Measurements from ENCODE around the gene GDF3. TPM values are rescaled to one million over a fixed set of nuclear protein-coding genes. Genes with fewer than 3 reads are reported as not detected.
"Not testable (repeated sequence)": the region's sequence is repeated elsewhere in the genome, so short reads cannot be mapped to it uniquely, and the experiment has no call there.

Gene GDF3
- total RNA-seq, 1 experiment from 2014 or later: 172 TPM

GRCh38 chr12:7642876-7643309, 52.7 kb downstream of the GDF3 start:
- Histone ChIP-seq H3K4me3 (ENCODE audit: insufficient read depth, low read depth, low read length) (no peak overlapping the region), H3K27me3 (ENCODE audit: control insufficient read depth, insufficient read depth, low read length) (no peaks in the 10 kb centered on the region), H3K36me3 (replicated peaks; ENCODE audit: control insufficient read depth, insufficient read depth, low read length) (no peaks in the 10 kb centered on the region)
- no peak for DNase-seq

GRCh38 chr12:7642287-7642686, 53.3 kb downstream of the GDF3 start:
- H3K27me3 ChIP-seq (ENCODE audit: control insufficient read depth, insufficient read depth, low read length): no peaks in the 10 kb centered on the region
- H3K4me3 ChIP-seq (ENCODE audit: insufficient read depth, low read depth, low read length): no peak overlapping the region
- DNase-seq: no peak
- no peaks in the 10 kb centered on the region for H3K36me3 ChIP-seq (replicated peaks; ENCODE audit: control insufficient read depth, insufficient read depth, low read length)

GRCh38 chr12:7640123-7640995, 55.2 kb downstream of the GDF3 start:
- DNase-seq; H3K27me3 ChIP-seq (ENCODE audit: control insufficient read depth, insufficient read depth, low read length); H3K36me3 ChIP-seq (replicated peaks; ENCODE audit: control insufficient read depth, insufficient read depth, low read length): not testable (repeated sequence)
- H3K4me3 ChIP-seq (ENCODE audit: insufficient read depth, low read depth, low read length): peak overlapping the region; percentile 20

Other genes with a start within 250 kb of the GDF3 start
- gene CD163, start 192.0 kb downstream of the GDF3 start, total RNA-seq (2014; rRNA removed; shearing (Covaris generic)): 0.14 TPM in 1 of 2 replicates, not detected in the other
- not detected in 2 replicates for gene APOBEC1, start 29.9 kb downstream of the GDF3 start, total RNA-seq (2014; rRNA removed; shearing (Covaris generic))
- 3.0 and 3.4 TPM in 2 replicates for gene DPPA3, start 15.7 kb upstream of the GDF3 start, total RNA-seq (2014; rRNA removed; shearing (Covaris generic))
- gene CLEC4C, start 51.6 kb upstream of the GDF3 start, total RNA-seq (2014; rRNA removed; shearing (Covaris generic)): 0.17 TPM in 1 of 2 replicates, not detected in the other
- gene NANOGNB, start 69.4 kb upstream of the GDF3 start, total RNA-seq (2014; rRNA removed; shearing (Covaris generic)): not detected in 2 replicates
- gene NANOG, start 93.6 kb upstream of the GDF3 start, total RNA-seq (2014; rRNA removed; shearing (Covaris generic)): 147 and 178 TPM in 2 replicates
- gene SLC2A14, start 177.1 kb upstream of the GDF3 start, total RNA-seq (2014; rRNA removed; shearing (Covaris generic)): 1.4 and 1.7 TPM in 2 replicates
- 289 and 357 TPM in 2 replicates for gene SLC2A3, start 240.4 kb upstream of the GDF3 start, total RNA-seq (2014; rRNA removed; shearing (Covaris generic))

Measured in H7 (cell line).